G401.6 (cell line): ENCODE results near the gene TRAPPC4.
"Not testable (repeated sequence)": the region's sequence is repeated elsewhere in the genome, so short reads cannot be mapped to it uniquely, and the experiment has no call there.

Experiments used
- FAIRE-seq: peaks from 2 replicates; lab custom pipeline; 2012; peaks lifted over from hg19 to GRCh38; lab: Jason Lieb, UNC

Gene TRAPPC4, protein sequence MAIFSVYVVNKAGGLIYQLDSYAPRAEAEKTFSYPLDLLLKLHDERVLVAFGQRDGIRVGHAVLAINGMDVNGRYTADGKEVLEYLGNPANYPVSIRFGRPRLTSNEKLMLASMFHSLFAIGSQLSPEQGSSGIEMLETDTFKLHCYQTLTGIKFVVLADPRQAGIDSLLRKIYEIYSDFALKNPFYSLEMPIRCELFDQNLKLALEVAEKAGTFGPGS

GRCh38 chr11:119018074-119018938 is at the start of gene TRAPPC4, which contains the start of gene RPS25:
TRAPPC4 (plus strand) TSS chr11:119018766; CDS start chr11:119018796, 30 bp downstream.
RPS25 (minus strand) TSS chr11:119018343; CDS start chr11:119018284, 59 bp downstream.
- peak; percentile 91 for FAIRE-seq

GRCh38 chr11:118969508-118969907 is 49.1 kb upstream of the TRAPPC4 start:
- not testable (repeated sequence) for FAIRE-seq

DNA sequence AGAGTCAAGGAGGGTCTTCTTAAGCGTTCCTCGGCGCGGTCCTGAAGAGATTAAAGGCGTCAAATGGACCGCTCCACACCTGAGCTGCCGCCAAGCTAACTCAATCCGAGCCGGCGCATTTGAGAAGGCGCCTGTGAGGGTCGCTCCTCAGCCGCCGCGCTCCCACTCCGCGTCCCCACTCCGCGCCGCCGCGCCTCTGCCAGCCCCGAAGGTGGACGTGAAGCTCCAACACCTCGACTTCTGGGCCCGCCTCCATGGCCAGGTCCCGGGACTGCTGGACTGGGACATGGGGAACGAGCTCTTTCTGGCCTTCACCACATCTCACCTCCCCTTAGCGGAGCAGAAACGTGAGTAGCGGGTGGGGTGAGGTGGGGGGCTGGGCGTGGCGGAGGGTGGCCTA is 46.9 kb upstream of the TRAPPC4 start, which contains the start of gene FOXR1:
FOXR1 (plus strand) TSS at position 116 of the 400 bp plus-strand sequence; CDS start at position 287, 171 bp downstream.
- FAIRE-seq, result no peak

GRCh38 chr11:118973985-118974384 is 44.6 kb upstream of the TRAPPC4 start:
- no peak for FAIRE-seq

DNA sequence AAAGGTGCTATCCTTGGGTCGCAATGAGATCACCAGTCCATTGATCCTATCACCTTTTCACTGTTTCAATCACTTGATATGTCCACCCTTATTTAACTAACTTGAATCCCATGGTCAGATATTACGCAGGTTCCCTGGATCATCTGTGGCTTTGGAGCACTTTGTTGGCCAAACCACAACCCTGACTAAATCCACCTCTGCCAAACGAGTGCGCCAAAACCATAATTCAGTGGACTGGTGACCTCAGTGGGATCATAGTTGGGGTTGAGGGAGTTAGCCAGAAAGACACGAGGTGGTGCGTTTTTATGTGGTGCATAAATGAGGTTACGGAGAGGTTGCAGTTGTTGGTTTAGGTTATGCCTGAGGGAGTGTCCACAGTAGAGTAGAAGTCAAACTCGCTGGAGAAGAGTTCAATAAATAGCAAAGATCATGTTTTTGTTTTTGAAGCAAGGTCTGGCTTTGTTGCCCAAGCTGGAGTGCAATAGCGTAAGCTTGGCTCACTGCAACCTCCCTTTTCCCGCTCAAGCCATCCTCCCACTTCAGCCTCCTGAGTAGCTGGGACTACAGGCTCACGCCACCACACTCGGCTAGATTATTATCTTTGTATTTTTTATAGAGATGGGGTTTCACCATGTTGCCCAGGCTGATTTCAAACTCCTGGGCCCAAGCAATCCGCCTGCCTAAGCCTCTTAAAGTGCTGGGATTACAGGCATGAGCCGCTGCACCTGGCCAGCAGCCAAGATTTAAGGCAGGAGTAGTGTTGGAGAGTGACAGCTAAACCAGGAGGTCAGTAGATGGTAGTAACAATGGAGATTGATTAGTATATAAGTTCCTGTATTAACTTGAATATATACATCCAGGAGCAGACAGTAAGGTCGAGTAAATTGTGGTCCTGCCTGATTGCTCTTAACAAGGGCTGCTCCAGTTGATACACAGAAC is 42.5 kb upstream of the TRAPPC4 start:
- no peak for FAIRE-seq

DNA sequence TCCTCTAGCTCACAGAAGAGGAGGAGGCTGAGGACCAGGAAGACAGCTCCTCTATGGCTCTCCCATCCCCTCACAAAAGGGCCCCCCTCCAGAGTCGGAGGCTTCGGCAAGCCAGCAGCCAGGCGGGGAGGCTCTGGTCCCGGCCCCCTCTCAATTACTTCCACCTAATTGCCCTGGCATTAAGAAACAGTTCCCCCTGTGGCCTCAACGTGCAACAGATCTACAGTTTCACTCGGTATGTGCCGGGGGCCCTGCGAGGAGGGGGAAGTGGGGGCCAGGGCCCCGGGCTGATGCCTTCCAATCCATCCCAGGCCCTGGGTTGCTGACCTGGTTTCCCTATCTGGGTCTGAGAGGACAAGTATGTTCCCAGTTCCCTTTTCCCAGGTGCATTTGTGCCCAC is 39.1 kb upstream of the TRAPPC4 start:
- FAIRE-seq, result no peak

GRCh38 chr11:118980191-118980881 is 38.2 kb upstream of the TRAPPC4 start:
- FAIRE-seq, result no peak

GRCh38 chr11:118984337-118984736 is 34.2 kb upstream of the TRAPPC4 start:
- not testable (repeated sequence) for FAIRE-seq

DNA sequence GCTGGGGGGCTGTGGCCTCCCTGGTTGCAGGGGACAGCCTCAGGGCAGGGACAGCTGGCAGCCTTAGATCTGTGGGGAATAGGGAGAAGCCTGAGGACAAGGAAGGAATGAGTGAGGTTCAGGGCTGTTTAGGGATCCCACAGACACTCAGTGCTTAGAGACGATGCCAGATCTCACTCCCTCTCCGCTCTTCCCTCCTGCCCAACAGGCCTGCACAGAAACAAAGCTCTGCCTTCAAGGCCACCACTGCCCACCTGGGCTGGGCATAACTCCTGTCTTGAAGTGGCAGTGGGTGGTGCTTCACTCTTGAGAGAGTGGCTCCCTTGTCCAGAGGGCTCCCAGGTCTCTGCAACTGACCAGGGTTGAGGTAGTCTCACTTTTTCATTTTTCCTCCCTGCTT is 33.7 kb upstream of the TRAPPC4 start:
- no peak for FAIRE-seq

DNA sequence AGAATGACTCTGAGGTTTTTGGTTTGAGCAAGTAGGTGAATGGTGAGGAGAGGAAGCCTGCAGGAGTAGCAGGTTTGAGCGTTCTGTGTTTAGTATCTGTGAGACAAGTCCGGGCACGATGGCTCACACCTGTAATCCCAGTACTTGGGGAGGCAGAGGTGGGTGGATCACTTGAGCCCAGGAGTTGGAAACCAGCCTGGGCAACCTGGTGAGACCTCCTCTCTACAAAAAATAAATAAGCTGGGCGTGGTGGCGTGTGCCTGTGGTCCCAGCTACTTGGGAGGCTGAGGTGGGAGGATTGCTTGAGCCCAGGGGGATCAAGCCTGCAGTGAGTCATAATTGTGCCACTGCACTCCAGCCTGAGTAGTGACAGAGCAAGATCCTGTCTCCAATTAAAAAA is 30.3 kb upstream of the TRAPPC4 start:
- no peak for FAIRE-seq

DNA sequence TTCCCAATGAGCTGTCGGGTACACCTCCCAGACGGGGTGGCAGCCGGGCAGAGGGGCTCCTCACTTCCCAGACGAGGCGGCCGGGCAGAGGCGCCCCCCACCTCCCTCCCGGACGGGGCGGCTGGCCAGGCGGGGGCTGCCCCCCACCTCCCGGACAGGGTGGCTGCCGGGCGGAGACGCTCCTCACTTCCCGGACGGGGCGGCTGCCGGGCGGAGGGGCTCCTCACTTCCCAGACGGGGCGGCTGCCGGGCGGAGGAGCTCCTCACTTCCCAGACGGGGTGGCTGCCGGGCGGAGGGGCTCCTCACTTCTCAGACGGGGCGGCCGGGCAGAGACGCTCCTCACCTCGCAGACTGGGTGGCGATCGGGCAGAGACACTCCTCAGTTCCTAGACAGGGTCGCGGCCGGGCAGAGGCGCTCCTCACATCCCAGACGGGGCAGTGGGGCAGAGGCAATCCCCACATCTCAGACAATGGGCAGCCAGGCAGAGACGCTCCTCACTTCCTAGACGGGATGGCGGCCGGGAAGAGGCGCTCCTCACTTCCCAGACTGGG is 27.0 kb upstream of the TRAPPC4 start:
- FAIRE-seq, result not testable (repeated sequence)

GRCh38 chr11:118996926-118997626 is 21.5 kb upstream of the TRAPPC4 start:
- FAIRE-seq, result no peak

GRCh38 chr11:118997627-118998387 is 20.8 kb upstream of the TRAPPC4 start, which contains the start of gene CENATAC:
CENATAC (plus strand) TSS chr11:118998138; CDS start chr11:118998198, 60 bp downstream.
- peak; percentile 93 for FAIRE-seq

DNA sequence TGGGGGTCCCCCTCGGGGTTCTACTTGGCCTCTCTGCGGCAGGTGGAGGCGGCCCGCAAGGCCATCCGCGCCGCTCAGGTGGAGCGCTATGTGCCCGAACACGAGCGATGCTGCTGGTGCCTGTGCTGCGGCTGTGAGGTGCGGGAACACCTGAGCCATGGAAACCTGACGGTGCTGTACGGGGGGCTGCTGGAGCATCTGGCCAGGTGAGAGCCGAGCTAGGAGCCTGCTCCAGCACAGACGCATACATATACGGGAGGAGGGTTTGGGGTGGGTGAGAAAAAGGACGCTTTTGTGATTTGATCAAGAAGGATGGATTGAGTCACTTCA is 20.2 kb upstream of the TRAPPC4 start:
- FAIRE-seq, result no peak

- FAIRE-seq, result peak; percentile 97
Measured at GRCh38 chr11:118998822-118999221, 19.7 kb upstream of the TRAPPC4 start.

GRCh38 chr11:119000906-119001305 is 17.7 kb upstream of the TRAPPC4 start:
- no peak for FAIRE-seq

GRCh38 chr11:119006656-119007055 is 11.9 kb upstream of the TRAPPC4 start:
- no peak for FAIRE-seq

DNA sequence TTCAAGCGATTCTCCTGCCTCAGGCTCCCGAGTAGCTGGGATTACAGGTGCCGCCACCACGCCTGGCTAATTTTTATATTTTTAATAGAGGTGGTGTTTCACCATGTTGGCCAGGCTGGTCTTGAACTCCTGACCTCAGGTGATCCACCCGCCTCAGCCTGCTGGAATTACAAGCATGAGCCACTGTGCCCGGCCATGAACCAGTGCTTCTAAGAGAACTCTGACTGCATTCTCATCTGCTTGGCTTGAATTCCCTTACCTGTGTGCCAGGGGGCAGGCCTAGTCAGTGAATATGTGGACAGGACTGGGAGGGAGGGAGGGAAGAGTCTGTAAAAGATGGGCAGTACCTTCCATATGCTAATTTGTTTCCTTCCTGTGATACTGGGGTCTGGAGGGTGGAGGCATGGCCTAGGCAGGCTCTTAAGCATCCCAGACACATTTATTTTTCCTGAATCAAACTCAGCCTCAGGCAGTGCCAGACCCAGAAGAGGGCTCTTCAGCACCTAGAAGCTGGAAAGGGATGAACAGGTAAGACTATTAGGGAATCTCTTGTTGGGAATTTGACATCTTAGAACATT is 7.0 kb upstream of the TRAPPC4 start:
- no peak for FAIRE-seq

DNA sequence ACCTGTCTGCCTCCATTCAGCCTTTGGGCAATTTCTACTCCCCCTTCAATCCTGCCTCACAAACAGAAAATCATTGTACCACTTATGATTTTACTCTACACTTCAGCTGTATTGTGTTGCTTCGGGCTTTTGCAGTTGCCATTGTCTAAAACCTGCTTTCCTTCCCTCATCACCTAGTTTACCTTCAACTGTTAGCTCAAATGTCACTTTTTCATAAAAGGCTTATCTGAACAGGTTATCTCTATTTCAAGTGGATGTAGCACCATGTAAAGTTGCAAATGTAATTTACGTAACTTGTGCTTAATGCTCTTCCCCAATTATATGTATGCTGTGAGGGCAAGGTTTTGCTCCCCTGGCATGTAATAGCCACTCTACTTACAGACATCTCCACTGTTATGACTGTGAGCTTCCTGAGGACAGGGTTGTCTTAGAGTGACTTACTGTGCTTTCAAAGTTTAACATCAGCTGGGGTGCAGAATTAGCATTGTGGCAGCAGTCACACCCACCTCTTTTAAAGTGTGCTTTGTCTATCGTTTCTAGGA is 5.9 kb upstream of the TRAPPC4 start:
- FAIRE-seq, result no peak
